OCI-LY7 (cell line): ENCODE measurements around the gene PNKP. TPM values are rescaled to one million over a fixed set of nuclear protein-coding genes. Genes with fewer than 3 reads are reported as not detected.

Source experiments
- BruUV-seq: library from RNA; stranded (reverse); fragments of 400-500 nt; replicated peaks from 2 replicates; lab custom pipeline; 2021; lab: Mats Ljungman, UMichigan
- CTCF ChIA-PET: fragments of 300-600 bp; sonication (Branson Sonifier 250); formaldehyde crosslinking; loops from one replicate; lab custom pipeline; 2022; ENCODE audit warnings: antibody characterized with exemption; ENCODE audit not compliant: unreplicated experiment; lab: Charles Lee
- POLR2A ChIA-PET: fragments of 300-600 bp; sonication (Branson Sonifier 250); formaldehyde crosslinking; loops from one replicate; lab custom pipeline; 2022; ENCODE audit warnings: antibody characterized with exemption; lab: Charles Lee
- DNase-seq: peaks from one replicate; pipeline ENCODE4 v3.0.0-alpha.2; 2015; ENCODE audit warnings: low spot score
- H2AFZ ChIP-seq: fragments of 200-600 bp; sonication (generic), shearing (Covaris generic); 2 replicates; pipeline ENCODE4 v1.6.1; 2014; ENCODE audit warnings: mild to moderate bottlenecking, antibody characterized with exemption, low read length, moderate library complexity
- H3K27ac ChIP-seq: fragments of 200-600 bp; sonication (generic); 2 replicates; pipeline ENCODE4 v1.5.1; 2014; ENCODE audit warnings: mixed run types, low read depth, mild to moderate bottlenecking, moderate library complexity, low read length, inconsistent platforms; ENCODE audit not compliant: poor library complexity, severe bottlenecking
- H3K36me3 ChIP-seq: fragments of 200-600 bp; sonication (generic); 2 replicates; pipeline ENCODE4 v1.6.1; 2014; ENCODE audit warnings: mild to moderate bottlenecking, antibody characterized with exemption, low read length, moderate library complexity, mixed read lengths; ENCODE audit not compliant: insufficient read depth
- H3K4me1 ChIP-seq: fragments of 200-600 bp; sonication (generic); 2 replicates; pipeline ENCODE4 v1.5.1; 2014; ENCODE audit warnings: mild to moderate bottlenecking, low read length; ENCODE audit not compliant: insufficient read depth, poor library complexity, severe bottlenecking
- H3K4me2 ChIP-seq: fragments of 200-600 bp; sonication (generic); 2 replicates; pipeline ENCODE4 v1.6.1; 2014; ENCODE audit warnings: mild to moderate bottlenecking, low read length
- H3K4me3 ChIP-seq: fragments of 200-600 bp; sonication (generic); 2 replicates; pipeline ENCODE4 v1.5.1; 2014; ENCODE audit warnings: mild to moderate bottlenecking, low read depth, low read length; ENCODE audit not compliant: poor library complexity, severe bottlenecking
- H3K79me2 ChIP-seq: fragments of 200-600 bp; sonication (generic); 2 replicates; pipeline ENCODE4 v1.6.1; 2016; ENCODE audit warnings: low read depth, mild to moderate bottlenecking, low read length, moderate library complexity, mixed read lengths; ENCODE audit not compliant: insufficient read depth
- H3K9me2 ChIP-seq: fragments of 200-600 bp; sonication (generic); 2 replicates; pipeline ENCODE4 v1.6.1; 2016; ENCODE audit warnings: mild to moderate bottlenecking, low read length, mixed read lengths; ENCODE audit not compliant: insufficient read depth
- H3K9me3 ChIP-seq: fragments of 200-600 bp; sonication (generic); 2 replicates; pipeline ENCODE4 v1.6.1; 2014; ENCODE audit warnings: mild to moderate bottlenecking, mixed run types, low read length, mixed read lengths
- H4K20me1 ChIP-seq: fragments of 200-600 bp; sonication (generic); 2 replicates; pipeline ENCODE4 v1.6.1; 2014; ENCODE audit warnings: mild to moderate bottlenecking, antibody characterized with exemption, low read length, moderate library complexity, mixed read lengths; ENCODE audit not compliant: insufficient read depth
- EZH2phosphoT487 ChIP-seq: fragments of 200-600 bp; sonication (generic); IDR thresholded peaks from 2 replicates; pipeline ENCODE4 v1.6.1; 2018; ENCODE audit warnings: low read depth, borderline replicate concordance, mild to moderate bottlenecking, mixed run types, antibody characterized with exemption, low read length, moderate library complexity, mixed read lengths
- intact Hi-C: fragments of 100-400 bp; cut with micrococcal nuclease; formaldehyde crosslinking; loops from one replicate; pipeline ENCODE4 v1.10.0; 2022; ENCODE audit not compliant: unreplicated experiment
- microRNA-seq: library from miRNA; unstranded; fragments of <30 nt; microRNA quantifications from one replicate; pipeline ENCODE4 v1.2.0, GENCODE V29; 2022; ENCODE audit warnings: borderline replicate concordance
- small RNA-seq: library from RNA; depleted of rRNA; stranded (forward); fragments of <200 nt; gene quantifications from one replicate; pipeline ENCODE3, GENCODE V24; 2014
- total RNA-seq, 2 experiments: library from RNA; depleted of rRNA in 1 of 2; stranded (reverse); fragments of >200 nt in 1 of 2; shearing (Covaris generic) in 1 of 2; gene quantifications; 2 replicates each; pipeline ENCODE4 v1.2.3, GENCODE V29; 2014 to 2022
- TF ChIP-seq, protein P1 (sequence below): fragments of 200-600 bp; sonication (generic); conservative IDR thresholded peaks from 2 replicates; pipeline ENCODE4 v1.5.1; 2014; ENCODE audit warnings: mild to moderate bottlenecking, antibody characterized with exemption, low read length, moderate library complexity, mixed read lengths

The PNKP gene
- total RNA-seq, 2 experiments from 2014 or later = 90.9 to 118 TPM

DNA sequence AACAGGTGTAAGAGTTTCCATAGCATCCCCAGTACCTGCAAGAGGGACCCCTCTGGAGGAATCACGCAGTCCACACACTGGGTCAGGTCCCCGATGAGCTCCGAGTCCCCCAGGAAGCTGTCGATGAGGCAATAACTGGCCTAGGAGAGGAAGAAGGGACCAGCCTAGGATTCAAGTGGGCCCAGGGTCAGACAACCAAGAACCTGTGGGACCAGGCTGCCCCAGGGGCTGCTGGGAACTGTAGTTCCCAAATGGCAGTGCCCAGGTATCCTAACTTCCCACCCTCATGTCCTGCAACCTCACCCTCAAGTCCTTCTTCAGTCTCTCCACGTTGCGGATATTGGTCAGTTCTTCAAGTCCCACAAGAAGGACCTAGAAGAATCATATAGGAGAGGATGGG is 56.0 kb downstream of the PNKP start:
- ChIA-PET CTCF (no interaction called here), POLR2A (no interaction called here)
- no peaks in the 10 kb centered on the region for H3K9me2 ChIP-seq
- DNase-seq = no peak
- peaks cover 14% of the 10 kb centered on the region; the same call in 1 of the 2 replicates for H3K36me3 ChIP-seq
- H2AFZ ChIP-seq = no peak overlapping the region
- no peaks in the 10 kb centered on the region for H4K20me1 ChIP-seq
- H3K79me2 ChIP-seq = no peaks in the 10 kb centered on the region
- H3K4me3 ChIP-seq = no peak overlapping the region
- no peak overlapping the region for H3K27ac ChIP-seq
- TF ChIP-seq EZH2phosphoT487 = no peak
- TF ChIP-seq, protein P1, sequence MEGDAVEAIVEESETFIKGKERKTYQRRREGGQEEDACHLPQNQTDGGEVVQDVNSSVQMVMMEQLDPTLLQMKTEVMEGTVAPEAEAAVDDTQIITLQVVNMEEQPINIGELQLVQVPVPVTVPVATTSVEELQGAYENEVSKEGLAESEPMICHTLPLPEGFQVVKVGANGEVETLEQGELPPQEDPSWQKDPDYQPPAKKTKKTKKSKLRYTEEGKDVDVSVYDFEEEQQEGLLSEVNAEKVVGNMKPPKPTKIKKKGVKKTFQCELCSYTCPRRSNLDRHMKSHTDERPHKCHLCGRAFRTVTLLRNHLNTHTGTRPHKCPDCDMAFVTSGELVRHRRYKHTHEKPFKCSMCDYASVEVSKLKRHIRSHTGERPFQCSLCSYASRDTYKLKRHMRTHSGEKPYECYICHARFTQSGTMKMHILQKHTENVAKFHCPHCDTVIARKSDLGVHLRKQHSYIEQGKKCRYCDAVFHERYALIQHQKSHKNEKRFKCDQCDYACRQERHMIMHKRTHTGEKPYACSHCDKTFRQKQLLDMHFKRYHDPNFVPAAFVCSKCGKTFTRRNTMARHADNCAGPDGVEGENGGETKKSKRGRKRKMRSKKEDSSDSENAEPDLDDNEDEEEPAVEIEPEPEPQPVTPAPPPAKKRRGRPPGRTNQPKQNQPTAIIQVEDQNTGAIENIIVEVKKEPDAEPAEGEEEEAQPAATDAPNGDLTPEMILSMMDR = no peak
- no peak overlapping the region for H3K4me2 ChIP-seq
- H3K4me1 ChIP-seq = peaks cover 40% of the 10 kb centered on the region
- BruUV-seq = no TSS peak
- intact Hi-C loops = no loop called here
- no peaks in the 10 kb centered on the region for H3K9me3 ChIP-seq

Small RNA genes lying within 50 kb of the gene (microRNA-seq; reads per million reads assigned to microRNA genes)
- gene MIR4749 (not detected), gene MIR4750 (3.0 reads per million), gene MIR6800 (3.8 reads per million)

Small RNA genes lying within 50 kb of the gene (small RNA-seq; reads per million reads assigned to genes)
- gene MIR4749 = not detected

Other genes with a start within 250 kb of the PNKP start
- 3.4 and 4.7 TPM in 2 replicates for gene RRAS, start 227.4 kb downstream of the PNKP start, total RNA-seq (2014; rRNA removed; shearing (Covaris generic))
- 5.4 and 5.5 TPM in 2 replicates for gene RRAS, start 227.4 kb downstream of the PNKP start, total RNA-seq (2022)
- gene SCAF1, start 225.4 kb downstream of the PNKP start, total RNA-seq (2014; rRNA removed; shearing (Covaris generic)) = 12.4 and 15.0 TPM in 2 replicates
- gene SCAF1, start 225.4 kb downstream of the PNKP start, total RNA-seq (2022) = 43.4 and 44.0 TPM in 2 replicates
- gene IRF3, start 201.7 kb downstream of the PNKP start, total RNA-seq (2014; rRNA removed; shearing (Covaris generic)) = 116 and 117 TPM in 2 replicates
- 96.6 and 98.5 TPM in 2 replicates for gene IRF3, start 201.7 kb downstream of the PNKP start, total RNA-seq (2022)
- gene BCL2L12, start 201.6 kb downstream of the PNKP start, total RNA-seq (2014; rRNA removed; shearing (Covaris generic)) = 38.9 and 41.3 TPM in 2 replicates
- 65.4 and 75.5 TPM in 2 replicates for gene BCL2L12, start 201.6 kb downstream of the PNKP start, total RNA-seq (2022)
- gene PRMT1, start 190.3 kb downstream of the PNKP start, total RNA-seq (2014; rRNA removed; shearing (Covaris generic)) = 403 and 412 TPM in 2 replicates
- 266 and 285 TPM in 2 replicates for gene PRMT1, start 190.3 kb downstream of the PNKP start, total RNA-seq (2022)
- gene ADM5, start 178.0 kb downstream of the PNKP start, total RNA-seq (2014; rRNA removed; shearing (Covaris generic)) = 11.8 and 16.5 TPM in 2 replicates
- 15.3 and 17.9 TPM in 2 replicates for gene ADM5, start 178.0 kb downstream of the PNKP start, total RNA-seq (2022)
- 0.23 and 0.95 TPM in 2 replicates for gene CPT1C, start 176.5 kb downstream of the PNKP start, total RNA-seq (2014; rRNA removed; shearing (Covaris generic))
- 0.86 and 2.6 TPM in 2 replicates for gene CPT1C, start 176.5 kb downstream of the PNKP start, total RNA-seq (2022)
- gene TSKS, start 104.3 kb downstream of the PNKP start, total RNA-seq (2014; rRNA removed; shearing (Covaris generic)) = not detected in 2 replicates
- not detected in 2 replicates for gene TSKS, start 104.3 kb downstream of the PNKP start, total RNA-seq (2022)
- gene AP2A1, start 100.6 kb downstream of the PNKP start, total RNA-seq (2014; rRNA removed; shearing (Covaris generic)) = 29.7 and 47.4 TPM in 2 replicates
- 46.9 and 50.4 TPM in 2 replicates for gene AP2A1, start 100.6 kb downstream of the PNKP start, total RNA-seq (2022)
- gene FUZ, start 54.3 kb downstream of the PNKP start, total RNA-seq (2014; rRNA removed; shearing (Covaris generic)) = 33.6 and 35.1 TPM in 2 replicates
- gene FUZ, start 54.3 kb downstream of the PNKP start, total RNA-seq (2022) = 28.1 and 34.6 TPM in 2 replicates
- 73.5 and 85.1 TPM in 2 replicates for gene MED25, start 49.3 kb downstream of the PNKP start, total RNA-seq (2014; rRNA removed; shearing (Covaris generic))
- 111 and 146 TPM in 2 replicates for gene MED25, start 49.3 kb downstream of the PNKP start, total RNA-seq (2022)
- gene PTOV1, start 16.4 kb downstream of the PNKP start, total RNA-seq (2014; rRNA removed; shearing (Covaris generic)) = 101 and 124 TPM in 2 replicates
- 105 and 114 TPM in 2 replicates for gene PTOV1, start 16.4 kb downstream of the PNKP start, total RNA-seq (2022)
- gene AKT1S1, start 9.8 kb upstream of the PNKP start, total RNA-seq (2014; rRNA removed; shearing (Covaris generic)) = 7.3 TPM in 2 replicates
- 19.8 and 21.2 TPM in 2 replicates for gene AKT1S1, start 9.8 kb upstream of the PNKP start, total RNA-seq (2022)
- 7.9 and 8.0 TPM in 2 replicates for gene TBC1D17, start 10.1 kb upstream of the PNKP start, total RNA-seq (2014; rRNA removed; shearing (Covaris generic))
- gene TBC1D17, start 10.1 kb upstream of the PNKP start, total RNA-seq (2022) = 24.0 and 31.1 TPM in 2 replicates
- 0.25 and 0.39 TPM in 2 replicates for gene IL4I1, start 29.3 kb upstream of the PNKP start, total RNA-seq (2014; rRNA removed; shearing (Covaris generic))
- gene IL4I1, start 29.3 kb upstream of the PNKP start, total RNA-seq (2022) = 1.7 and 1.8 TPM in 2 replicates
- 265 and 268 TPM in 2 replicates for gene ATF5, start 61.6 kb upstream of the PNKP start, total RNA-seq (2014; rRNA removed; shearing (Covaris generic))
- gene ATF5, start 61.6 kb upstream of the PNKP start, total RNA-seq (2022) = 527 and 597 TPM in 2 replicates
- 56.3 and 75.6 TPM in 2 replicates for gene NUP62, start 61.9 kb upstream of the PNKP start, total RNA-seq (2014; rRNA removed; shearing (Covaris generic))
- gene NUP62, start 61.9 kb upstream of the PNKP start, total RNA-seq (2022) = 70.1 and 76.3 TPM in 2 replicates
- gene SIGLEC11, start 93.6 kb upstream of the PNKP start, total RNA-seq (2014; rRNA removed; shearing (Covaris generic)) = not detected in 2 replicates
- not detected in 2 replicates for gene SIGLEC11, start 93.6 kb upstream of the PNKP start, total RNA-seq (2022)
- 34.5 and 39.9 TPM in 2 replicates for gene VRK3, start 157.8 kb upstream of the PNKP start, total RNA-seq (2014; rRNA removed; shearing (Covaris generic))
- gene VRK3, start 157.8 kb upstream of the PNKP start, total RNA-seq (2022) = 47.3 and 62.7 TPM in 2 replicates
- gene ZNF473, start 158.4 kb upstream of the PNKP start, total RNA-seq (2014; rRNA removed; shearing (Covaris generic)) = 23.1 and 27.4 TPM in 2 replicates
- gene ZNF473, start 158.4 kb upstream of the PNKP start, total RNA-seq (2022) = 16.0 and 16.9 TPM in 2 replicates